ENCODE measurements around the gene ST6GALNAC2.
"Not testable (repeated sequence)": the region's sequence is repeated elsewhere in the genome, so short reads cannot be mapped to it uniquely, and the experiment has no call there.

The ST6GALNAC2 gene

DNA sequence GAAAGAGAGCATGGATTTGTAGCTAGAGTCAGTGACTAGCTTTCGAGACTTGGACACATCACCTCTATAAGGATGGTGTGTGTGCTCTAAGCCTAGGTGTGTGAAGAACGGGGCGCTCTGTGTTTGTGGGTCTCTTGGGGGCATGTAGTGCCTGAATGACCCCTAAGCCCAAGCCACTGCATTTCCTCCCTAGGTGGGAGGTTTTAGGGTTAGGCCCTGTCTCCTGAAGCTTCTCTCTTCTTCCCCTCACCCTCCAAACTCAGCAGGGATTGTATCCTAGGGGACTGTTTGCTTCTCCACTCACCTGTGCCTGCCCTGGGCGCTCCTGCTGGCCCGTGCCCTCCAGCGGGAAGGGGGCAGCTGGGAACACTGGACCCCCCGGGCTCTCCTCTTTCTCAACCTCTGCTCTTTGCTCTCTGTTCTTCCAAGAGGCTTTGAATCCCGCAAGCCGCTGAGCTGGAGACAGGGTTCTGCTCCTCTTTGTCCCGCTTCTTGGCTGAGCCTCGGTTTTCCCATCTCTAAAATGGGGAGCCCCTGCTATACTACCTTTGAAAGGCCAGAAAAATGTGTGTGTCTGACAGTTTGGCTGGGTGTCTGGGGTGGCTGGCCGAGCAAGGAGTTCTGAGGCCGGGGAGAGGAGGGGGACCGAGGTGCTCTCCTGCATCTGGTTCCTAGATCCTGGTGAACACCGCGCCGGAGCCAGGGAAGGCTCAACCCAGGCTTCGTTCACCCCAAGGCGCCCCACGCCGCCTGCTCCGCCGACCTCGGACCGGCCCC, 49.0 kb downstream of the ST6GALNAC2 start:
- CTCF ChIA-PET, result interaction anchor here (0.8 to 1.6 kb wide), 3 partner anchors 10 to 20 kb away, joined by 5 to 7 read pairs (median 5); no protein-coding TSS in a partner anchor

DNA sequence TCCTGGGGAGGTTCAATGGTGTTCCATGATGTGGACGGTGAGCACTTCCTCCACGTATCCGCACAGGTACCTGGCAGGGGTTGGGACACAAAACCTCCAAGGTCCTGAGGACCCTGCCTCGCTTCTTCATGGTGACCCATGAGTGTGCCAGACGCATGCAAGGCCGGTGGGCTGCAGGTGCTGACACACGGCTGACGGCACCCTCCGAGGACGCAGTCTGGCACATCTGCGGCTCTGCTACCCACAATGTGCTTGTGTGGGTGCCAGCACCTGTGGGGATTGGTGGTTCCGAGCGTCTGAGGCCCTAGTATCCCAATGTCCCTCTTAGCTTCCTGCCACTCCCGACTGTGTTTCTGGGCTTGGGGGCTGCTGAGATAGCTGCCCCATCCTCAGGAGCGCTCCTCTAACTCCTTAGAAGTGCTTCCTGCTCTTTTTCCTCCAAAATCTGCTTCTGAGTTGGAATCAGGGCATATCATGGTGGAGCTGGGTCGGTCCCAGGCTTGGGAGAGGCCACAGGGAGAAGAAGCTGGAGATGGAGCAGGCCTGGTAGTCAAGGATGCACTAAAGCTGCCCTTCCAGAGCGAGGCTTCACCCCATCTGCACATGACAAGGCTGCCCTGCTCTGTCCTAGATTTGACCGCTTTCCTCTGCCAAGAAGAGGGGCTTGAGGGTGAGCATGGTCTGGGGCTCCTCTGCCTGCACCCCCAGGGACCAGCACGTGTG, 49.7 kb downstream of the ST6GALNAC2 start:
- CTCF ChIA-PET, result interaction anchor here (1.6 kb wide), 1 partner anchor 13 kb away, joined by 7 read pairs; no protein-coding TSS in a partner anchor
- peak overlapping the region; percentile 99 for H3K27ac ChIP-seq
- TF ChIP-seq, protein P1, sequence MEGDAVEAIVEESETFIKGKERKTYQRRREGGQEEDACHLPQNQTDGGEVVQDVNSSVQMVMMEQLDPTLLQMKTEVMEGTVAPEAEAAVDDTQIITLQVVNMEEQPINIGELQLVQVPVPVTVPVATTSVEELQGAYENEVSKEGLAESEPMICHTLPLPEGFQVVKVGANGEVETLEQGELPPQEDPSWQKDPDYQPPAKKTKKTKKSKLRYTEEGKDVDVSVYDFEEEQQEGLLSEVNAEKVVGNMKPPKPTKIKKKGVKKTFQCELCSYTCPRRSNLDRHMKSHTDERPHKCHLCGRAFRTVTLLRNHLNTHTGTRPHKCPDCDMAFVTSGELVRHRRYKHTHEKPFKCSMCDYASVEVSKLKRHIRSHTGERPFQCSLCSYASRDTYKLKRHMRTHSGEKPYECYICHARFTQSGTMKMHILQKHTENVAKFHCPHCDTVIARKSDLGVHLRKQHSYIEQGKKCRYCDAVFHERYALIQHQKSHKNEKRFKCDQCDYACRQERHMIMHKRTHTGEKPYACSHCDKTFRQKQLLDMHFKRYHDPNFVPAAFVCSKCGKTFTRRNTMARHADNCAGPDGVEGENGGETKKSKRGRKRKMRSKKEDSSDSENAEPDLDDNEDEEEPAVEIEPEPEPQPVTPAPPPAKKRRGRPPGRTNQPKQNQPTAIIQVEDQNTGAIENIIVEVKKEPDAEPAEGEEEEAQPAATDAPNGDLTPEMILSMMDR (conservative IDR thresholded peaks at IDR 0.05; ENCODE audit: low read depth), result no peak
- no peak for DNase-seq (ENCODE audit: low spot score)
- POLR2A ChIA-PET (ENCODE audit: low non-redundant PET), result interaction anchor here (0.7 kb wide), 1 partner anchor 67 kb away, joined by 4 read pairs; no protein-coding TSS in a partner anchor

More for the DNA sequence above, 49.0 kb downstream of the ST6GALNAC2 start:
- peak overlapping the region; percentile 99 for H3K27ac ChIP-seq
- no peak for DNase-seq (ENCODE audit: low spot score)
- TF ChIP-seq, protein P1 (conservative IDR thresholded peaks at IDR 0.05; ENCODE audit: low read depth), result no peak
- POLR2A ChIA-PET (ENCODE audit: low non-redundant PET), result interaction anchor here (0.7 kb wide), 1 partner anchor 66 kb away, joined by 4 read pairs; no protein-coding TSS in a partner anchor

DNA sequence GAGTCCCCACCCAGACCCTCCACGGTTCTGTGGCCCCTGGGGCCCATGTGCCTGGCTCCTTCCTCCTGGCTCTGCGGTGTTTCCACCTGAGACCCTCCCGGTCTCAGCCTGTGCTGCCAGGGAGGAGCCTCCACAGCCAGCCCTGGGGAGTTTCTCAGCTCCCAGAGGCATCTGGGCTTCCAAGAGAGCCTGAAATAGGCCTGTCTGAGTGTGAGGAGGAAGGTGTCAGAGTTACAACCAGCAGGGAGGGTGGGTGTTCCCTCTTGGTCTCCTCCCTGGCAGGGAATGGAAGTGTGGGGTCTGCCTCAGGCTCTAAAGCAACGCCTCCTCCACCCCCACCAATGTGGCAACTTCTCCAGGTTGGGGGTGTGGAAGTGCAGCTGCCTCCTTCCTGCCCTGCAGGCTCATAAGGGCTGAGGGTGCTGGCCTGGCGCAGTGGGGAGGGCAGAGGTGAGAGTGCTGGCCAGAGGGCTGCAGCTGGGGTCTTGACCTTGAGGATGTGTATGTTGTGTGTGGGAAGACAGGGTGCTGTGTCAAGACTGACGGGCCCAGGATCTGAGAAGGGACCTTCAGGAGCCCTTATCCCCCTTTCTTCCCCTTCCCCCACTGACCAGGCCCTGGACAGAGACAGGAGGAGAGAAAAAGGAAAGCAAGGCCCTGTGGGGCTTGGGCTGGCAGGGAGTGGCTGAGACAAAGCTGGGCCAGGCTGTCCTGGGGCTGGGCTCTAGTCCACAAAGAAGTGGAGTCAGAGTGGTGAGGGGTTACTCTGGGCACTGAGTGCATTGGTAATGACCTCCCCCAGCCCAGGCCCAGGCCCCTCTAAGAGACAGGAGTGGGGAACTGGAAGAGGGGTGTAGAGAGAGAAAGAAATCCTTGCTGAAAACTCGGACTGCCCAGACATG, 50.6 kb downstream of the ST6GALNAC2 start:
- TF ChIP-seq, protein P1 (conservative IDR thresholded peaks at IDR 0.05; ENCODE audit: low read depth), result no peak
- no peak for DNase-seq (ENCODE audit: low spot score)
- ChIA-PET POLR2A (ENCODE audit: low non-redundant PET) (no interaction called here), CTCF (interaction anchor here (1.6 to 2.7 kb wide), 2 partner anchors 12 kb away, joined by 7 read pairs; no protein-coding TSS in a partner anchor)
- peak overlapping the region; percentile 99 for H3K27ac ChIP-seq

DNA sequence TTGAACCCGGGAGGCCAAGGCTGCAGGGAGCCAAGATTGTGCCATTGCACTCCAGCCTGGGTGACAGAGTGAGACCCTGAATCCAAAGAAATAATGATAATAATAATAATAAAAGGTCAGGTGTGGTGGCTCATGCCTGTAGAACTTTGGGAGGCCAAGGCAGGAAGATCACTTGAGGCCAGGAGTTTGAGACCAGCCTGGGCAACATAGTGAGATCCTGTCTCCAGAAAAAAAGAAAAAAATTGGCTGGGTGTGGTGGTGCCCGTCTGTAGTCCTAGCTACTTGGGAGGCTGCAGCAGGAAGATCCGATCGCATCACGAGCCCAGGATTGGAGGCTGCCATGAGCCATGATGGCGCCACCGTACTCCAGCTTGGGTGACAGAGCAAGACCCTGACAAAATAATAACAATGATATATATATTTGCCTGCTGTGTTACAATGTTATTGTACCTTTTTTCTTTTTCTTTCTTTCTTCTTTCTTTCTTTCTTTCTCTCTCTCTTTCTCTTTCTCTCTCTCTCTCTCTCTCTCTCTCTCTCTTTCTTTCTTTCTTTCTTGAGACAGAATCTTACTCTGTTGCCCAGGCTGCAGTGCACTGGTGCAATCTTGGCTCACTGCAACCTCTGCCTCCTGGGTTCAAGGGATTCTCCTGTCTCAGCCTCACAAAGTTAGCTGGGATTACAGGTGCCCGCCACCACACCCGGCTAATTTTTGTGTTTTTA, 51.9 kb downstream of the ST6GALNAC2 start:
- POLR2A ChIA-PET (ENCODE audit: low non-redundant PET); DNase-seq (ENCODE audit: low spot score): not testable (repeated sequence)
- H3K27ac ChIP-seq, result peak overlapping the region; percentile 99
- CTCF ChIA-PET, result interaction anchor here (0.6 to 2.7 kb wide), 2 partner anchors 11 to 218 kb away, joined by 5 to 7 read pairs; no protein-coding TSS in a partner anchor

DNA sequence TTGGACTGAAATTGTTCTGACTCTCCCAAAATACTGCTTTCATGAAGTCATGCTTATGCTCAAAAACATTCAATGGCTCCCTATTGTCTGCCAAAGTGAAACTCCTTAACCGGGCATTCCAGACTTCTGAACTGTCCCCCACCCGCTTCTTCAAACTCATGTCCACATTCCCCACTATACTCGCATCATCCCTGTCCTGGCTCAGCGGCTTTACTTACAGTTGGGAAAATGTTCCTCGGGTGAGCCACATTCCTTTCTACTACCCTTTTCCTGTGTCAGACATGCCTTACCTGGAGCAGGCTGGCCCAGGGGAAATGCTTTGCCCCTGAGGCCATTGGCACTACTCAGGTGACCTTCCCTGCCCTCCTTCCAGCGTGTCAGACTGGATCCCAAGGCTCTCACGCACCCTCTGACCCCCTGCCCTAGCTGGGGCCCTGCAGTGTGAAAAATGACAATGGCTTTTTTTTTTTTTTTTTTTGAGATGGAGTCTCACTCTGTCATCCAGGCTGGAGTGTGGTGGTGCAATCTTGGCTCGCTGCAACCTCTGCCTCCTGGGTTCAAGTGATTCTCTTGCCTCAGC, 53.5 kb downstream of the ST6GALNAC2 start:
- POLR2A ChIA-PET (ENCODE audit: low non-redundant PET), result no interaction called here
- H3K27ac ChIP-seq, result peak overlapping the region; percentile 99
- CTCF ChIA-PET, result interaction anchor here (0.6 to 2.7 kb wide), 3 partner anchors 8 to 61 kb away, joined by 5 to 7 read pairs (median 6); partner anchors contain the start of gene PRCD
- TF ChIP-seq, protein P1 (conservative IDR thresholded peaks at IDR 0.05; ENCODE audit: low read depth), result no peak
- peak; percentile 73 for DNase-seq (ENCODE audit: low spot score)

All from RWPE1 (cell line).